ENCODE results near the gene AP2A1. TPM values are rescaled to one million over a fixed set of nuclear protein-coding genes. Genes with fewer than 3 reads are reported as not detected.
"Not testable (repeated sequence)": the region's sequence is repeated elsewhere in the genome, so short reads cannot be mapped to it uniquely, and the experiment has no call there.

AP2A1 gene
- polyA plus RNA-seq, 3 donors = 49.3 to 82.4 (median 75.9) TPM

DNA sequence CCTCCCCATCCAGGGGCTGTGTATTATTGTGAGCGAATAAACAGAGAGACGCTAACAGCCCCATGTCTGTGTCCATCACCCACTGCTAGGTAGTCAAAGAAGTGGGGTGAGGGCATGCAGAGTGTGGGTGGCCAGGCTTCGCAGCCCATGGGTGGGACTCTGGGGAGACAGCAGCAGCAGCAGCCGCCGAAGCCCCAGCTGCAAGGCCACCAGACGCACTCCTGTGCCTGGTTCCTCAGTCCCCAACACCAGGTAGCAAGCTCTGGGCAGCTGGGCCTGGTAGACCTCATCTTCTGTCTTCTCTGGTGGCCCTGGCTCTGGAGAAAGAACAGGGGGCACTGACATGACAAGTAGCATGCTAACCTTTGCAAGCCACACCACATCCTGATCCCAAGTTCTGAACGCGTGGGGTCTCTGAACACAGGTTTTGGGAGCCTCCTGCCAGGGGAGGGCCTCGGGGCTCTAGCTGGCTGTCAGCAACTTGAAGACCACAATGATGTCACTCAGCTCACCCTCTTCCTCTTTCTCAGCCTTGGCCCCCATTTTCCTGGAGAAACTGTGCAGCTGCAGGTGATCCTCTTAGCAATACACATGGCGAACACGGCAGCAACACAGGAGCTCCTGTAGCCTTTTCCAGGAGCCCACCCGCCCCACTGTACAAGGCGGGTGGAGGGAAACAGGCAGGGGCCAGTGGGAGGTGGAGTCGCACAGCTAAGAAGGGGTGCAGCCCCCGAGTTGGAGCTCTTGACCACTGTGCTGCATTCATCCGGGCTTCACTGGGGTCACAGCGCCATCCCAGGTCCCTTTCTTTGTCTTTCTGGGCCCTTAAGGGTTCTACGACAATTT lies 40.5 kb downstream of the AP2A1 start:
- 69 to 85% (median 70%) methylated on average over 18 of the region's 18 CpGs for WGBS, 3 donors
- H3K27ac ChIP-seq (ENCODE audit: low read depth, low read length) = no peak overlapping the region

DNA sequence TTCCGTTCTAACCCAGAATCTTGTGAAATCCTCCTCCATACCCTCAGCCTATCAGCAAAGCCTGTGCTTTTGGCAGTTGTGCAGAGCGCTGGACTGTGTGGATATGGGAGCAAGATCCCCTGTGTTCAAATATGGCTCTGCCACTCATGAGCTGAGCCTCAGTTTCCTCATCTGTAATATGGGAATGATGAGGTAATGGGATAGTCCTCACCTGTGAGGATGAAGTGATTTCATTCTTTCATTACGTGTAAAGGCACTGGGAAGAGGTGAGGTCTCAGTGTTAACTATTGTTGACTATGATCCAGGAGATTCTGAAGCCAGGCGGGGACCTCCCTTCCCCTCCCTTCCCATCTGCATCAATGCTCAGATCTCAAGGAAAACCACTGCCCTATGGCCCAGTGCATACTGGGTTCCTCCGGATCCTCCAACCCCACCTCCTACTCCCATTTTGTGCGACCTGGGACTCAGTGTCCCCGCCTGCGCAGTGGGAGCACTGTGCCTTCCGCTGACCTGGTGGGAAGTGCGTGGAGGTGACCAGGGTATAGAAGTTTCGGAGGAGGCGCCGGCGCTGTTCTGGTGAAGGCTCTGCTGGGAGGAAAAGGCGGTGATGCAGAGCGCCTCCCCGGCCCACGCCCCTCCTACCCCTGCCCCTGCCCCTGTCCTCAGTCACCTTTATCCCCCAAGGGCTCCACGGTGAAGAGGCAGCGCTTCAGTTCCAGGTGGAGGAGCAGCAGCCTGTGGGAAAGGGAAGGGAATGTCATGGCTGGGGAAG lies 41.3 kb downstream of the AP2A1 start:
- H3K27ac ChIP-seq (ENCODE audit: low read depth, low read length) = no peak overlapping the region
- WGBS, 3 donors = 78 to 82% (median 79%) methylated on average over 16 to 20 of the region's 20 CpGs

DNA sequence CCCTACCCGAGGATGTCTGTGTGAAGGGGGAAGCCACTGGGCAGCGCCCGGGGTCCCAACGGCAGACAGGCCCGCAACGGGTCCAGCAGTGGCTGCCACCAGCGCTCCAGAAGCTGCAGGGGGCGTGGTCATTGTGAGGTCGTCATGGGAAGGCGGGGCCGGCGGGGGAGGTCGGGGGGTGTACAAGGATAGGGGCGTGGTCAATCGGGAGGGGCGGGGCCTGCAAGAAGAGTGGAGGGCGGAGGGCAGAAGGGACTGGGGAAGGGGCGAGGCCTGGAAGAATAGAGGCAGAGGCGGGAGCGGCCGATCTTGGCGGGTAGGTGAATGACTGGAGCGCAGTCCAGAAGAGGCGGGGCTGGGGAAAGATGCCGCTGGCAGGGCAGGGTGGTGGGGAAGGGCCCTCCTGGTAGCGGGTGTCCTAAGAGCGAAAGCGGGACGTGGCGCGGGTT lies 41.9 kb downstream of the AP2A1 start:
- 2 to 4% (median 2%) methylated on average over 20 to 31 of the region's 31 CpGs for WGBS, 3 donors
- H3K27ac ChIP-seq (ENCODE audit: low read depth, low read length) = no peak overlapping the region

DNA sequence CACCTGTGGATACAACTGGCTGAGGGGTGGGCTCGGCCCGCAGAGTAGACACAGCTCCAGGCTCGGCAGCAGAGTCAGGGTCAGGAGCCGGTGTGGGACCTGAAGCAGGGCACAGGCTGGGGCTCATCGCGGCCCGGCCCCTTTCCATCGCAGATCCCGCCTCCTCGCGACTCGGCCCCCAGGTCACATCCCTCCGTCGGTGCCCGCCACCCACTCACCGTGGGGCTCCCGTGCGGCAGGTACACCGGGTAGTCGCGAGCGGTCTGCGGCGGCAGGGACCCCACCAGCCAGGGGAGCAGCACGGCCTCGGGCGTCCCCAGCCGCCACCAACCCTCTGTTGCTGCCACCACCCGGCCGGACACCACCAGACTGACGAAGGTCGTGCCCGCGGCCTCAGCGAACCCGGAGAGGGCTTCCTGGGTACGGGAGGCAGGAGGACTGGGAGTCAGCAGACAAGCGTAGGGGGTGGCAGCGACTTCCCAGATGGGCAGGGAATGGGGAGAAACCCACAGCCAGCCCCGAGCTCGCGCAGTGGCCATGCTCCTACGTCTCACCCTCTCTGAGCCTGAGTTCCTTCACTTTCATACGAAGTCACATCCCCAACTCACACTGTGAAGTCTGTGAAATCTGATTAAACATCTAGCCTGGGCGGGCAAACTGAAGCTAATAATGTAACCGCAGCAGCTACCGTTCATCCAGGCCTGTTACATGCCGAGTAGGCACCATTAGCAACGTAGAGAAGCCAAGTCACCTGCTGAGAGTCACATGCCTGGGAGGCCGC lies 42.5 kb downstream of the AP2A1 start:
- 5 to 9% (median 8%) methylated on average over 43 to 50 of the region's 50 CpGs for WGBS, 3 donors
- no peak overlapping the region for H3K27ac ChIP-seq (ENCODE audit: low read depth, low read length)

DNA sequence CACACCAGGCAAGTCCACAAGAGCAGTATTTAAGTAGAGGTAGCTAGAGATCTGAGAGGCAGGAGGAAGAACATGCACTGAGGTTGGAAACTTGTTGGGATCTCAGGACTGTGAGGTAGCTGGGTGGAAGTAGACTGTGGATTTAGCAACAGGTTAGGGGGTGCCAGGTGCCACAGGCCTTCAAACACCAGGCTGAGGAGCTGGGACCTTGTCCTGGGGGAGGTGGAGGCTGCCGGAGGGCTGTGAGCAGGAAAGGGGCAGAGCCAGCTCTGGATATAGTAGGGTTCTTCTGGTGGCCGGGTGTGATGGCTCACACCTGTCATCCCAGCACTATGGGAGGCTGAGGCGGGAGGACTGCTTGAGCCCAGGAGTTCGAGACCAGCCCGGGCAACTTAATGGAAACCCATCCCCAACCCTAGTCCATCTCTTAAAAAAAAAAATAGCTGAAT lies 43.2 kb downstream of the AP2A1 start:
- WGBS, 3 donors = 92 to 97% (median 94%) methylated on average over 5 of the region's 5 CpGs

DNA sequence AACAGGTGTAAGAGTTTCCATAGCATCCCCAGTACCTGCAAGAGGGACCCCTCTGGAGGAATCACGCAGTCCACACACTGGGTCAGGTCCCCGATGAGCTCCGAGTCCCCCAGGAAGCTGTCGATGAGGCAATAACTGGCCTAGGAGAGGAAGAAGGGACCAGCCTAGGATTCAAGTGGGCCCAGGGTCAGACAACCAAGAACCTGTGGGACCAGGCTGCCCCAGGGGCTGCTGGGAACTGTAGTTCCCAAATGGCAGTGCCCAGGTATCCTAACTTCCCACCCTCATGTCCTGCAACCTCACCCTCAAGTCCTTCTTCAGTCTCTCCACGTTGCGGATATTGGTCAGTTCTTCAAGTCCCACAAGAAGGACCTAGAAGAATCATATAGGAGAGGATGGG lies 44.5 kb downstream of the AP2A1 start:
- no peak overlapping the region for H3K27ac ChIP-seq (ENCODE audit: low read depth, low read length)
- 88 to 92% (median 90%) methylated on average over 6 of the region's 6 CpGs for WGBS, 3 donors

More for the DNA sequence above, 43.2 kb downstream of the AP2A1 start:
- H3K27ac ChIP-seq (ENCODE audit: low read depth, low read length) = no peak overlapping the region

DNA sequence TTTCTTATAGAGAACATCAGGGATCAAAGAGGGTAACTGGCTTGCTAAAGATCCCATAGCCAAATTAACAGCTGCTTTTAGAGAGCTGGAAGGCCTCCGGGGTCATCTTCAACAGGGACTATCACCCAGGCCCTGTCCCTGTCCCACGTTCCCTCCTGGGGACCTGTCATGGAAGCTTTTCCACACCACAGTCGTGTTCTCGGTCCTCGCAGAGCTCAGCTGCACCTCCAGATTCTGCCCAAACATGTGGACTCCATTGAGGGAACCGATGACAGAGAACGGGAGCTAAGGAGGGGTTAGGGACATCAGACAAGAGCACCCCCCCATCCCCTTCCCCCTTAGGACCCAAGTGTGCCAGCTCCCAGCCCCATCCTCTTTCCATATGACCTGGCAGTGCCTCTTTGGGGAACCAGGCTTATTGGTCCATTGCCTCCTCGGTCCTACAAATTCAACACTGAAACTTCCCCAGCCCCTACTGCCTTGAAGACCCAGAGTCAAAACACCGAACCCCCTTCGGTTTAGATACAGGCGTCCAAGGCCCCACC lies 45.7 kb downstream of the AP2A1 start:
- 43 to 46% (median 43%) methylated on average over 11 of the region's 11 CpGs for whole genome bisulfite sequencing, 3 donors

DNA sequence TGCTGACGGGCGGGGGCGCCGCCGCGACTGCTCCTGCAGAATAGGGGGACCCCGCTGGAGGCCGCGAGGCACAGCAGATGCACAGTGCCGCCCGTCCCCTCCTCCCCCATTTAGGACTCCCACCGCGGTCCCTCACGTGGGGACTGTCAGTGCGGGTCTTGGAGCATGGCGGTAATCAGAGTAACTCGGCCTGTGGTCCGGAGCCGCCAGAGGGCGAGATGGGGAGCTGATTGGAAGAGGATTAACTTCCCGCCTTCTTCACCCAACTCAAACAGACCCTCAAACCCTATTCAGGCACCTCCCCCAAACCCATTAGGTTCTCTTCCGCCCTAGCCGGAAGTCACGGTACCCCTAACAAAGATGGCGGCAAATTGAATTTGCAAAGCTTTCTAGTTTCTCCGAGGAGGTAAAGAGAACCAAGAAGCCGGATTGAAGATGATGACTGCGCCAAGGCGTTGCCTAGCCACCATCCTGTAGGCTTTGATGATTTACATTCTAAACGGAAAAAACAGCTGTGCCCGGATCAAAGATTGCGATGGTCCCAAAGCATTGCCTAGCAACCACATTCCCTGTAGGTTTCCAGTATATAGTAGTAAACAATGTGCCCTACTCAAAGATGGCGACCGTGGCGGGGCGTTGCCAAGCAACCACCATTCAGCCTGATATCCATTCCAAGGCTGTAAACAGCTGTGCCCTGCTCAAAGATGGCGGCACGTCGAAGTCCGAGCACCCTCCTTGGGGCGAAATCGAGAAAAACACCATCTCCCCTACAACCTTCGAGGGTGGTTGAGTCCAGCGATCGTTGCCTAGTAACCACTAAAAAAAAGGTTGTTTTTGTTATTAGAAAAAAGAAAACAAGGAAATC lies 46.4 kb downstream of the AP2A1 start, which contains the start of gene FUZ:
Gene FUZ, minus strand, starts transcription at position 296 of the 865 bp plus-strand sequence. Its CDS starts 186 bp downstream, at position 110.
- H3K27ac ChIP-seq (ENCODE audit: low read depth, low read length) = peak within 1 kb of the TSS; percentile 1
- WGBS, 3 donors = 0 to 1% (median 0%) methylated on average over 45 of the region's 45 CpGs

More for the DNA sequence above, 45.7 kb downstream of the AP2A1 start:
- peak overlapping the region; percentile 1 for H3K27ac ChIP-seq (ENCODE audit: low read depth, low read length)

DNA sequence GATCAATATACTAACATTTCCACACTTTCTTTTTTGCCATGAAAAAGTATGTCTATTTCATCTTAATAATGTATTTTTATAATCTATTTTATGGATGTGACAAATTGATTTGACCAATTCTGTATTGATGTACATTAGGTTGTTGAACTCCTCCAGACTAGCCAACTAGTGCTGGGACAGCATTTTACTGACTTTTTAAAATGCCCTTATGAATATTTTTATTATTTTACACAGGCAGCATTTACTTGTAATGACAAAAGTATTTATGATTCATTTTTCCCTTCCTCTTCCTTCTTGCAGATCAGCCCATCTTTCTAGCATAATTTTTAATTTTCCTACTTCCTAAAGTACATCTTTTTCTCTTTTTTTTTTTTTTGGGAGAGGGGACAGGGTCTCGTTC lies 47.2 kb downstream of the AP2A1 start:
- no peak overlapping the region for H3K27ac ChIP-seq (ENCODE audit: low read depth, low read length)
- 65 to 82% (median 72%) methylated on average over 1 of the region's 1 CpG for WGBS, 3 donors

DNA sequence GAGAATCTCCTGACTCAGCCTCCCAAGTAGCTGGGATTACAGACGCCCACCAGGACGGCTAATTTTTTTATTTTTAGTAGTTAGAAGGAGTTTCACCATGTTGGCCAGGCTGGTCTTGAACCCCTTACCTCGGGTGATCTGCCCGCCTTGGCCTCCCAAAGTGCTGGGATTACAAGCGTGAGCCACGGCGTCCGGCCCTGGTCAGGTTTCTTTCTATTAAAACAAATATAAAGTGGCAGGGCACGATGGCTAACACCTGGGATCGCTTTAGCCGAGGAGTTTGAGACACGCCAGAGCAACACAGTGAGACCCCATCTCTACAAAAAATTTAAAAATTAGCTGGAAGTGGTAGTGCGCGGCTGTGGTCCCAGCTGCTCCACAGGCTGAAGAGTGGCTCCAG lies 49.8 kb downstream of the AP2A1 start:
- whole genome bisulfite sequencing, 3 donors = 71 to 83% (median 80%) methylated on average over 14 of the region's 14 CpGs

DNA sequence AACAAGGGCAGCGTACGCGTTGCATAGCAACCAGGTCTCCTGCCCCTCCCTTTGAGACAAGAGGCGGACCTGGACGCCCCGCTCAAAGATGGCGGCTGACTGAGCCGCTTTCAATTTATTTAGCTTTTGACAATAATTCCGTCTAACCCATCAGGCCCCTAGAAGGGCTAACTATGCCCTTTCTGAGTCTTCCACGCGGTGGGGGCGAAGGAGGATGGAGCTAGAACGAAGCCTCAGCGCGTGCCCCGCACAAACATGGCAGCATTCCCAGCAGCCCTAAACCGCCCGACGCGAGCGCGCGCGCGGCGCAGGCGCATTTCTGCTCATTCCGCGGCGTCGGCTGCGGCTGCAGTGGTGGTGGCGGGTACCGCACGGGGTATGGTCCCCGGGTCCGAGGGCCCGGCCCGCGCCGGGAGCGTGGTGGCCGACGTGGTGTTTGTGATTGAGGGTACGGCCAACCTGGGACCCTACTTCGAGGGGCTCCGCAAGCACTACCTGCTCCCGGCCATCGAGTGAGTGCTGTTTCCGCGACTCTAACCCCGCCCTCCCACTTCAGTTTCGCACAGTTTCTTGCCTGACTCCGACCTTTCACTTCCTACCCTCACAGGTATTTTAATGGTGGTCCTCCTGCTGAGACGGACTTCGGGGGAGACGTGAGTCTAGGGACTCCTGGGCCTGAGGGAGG lies 51.3 kb downstream of the AP2A1 start, which contains the start of gene MED25:
Gene MED25, plus strand, starts transcription at position 326 of the 685 bp plus-strand sequence. Its CDS starts 53 bp downstream, at position 379.
- H3K27ac ChIP-seq (ENCODE audit: low read depth, low read length) = peak within 1 kb of the TSS; percentile 79
- 0 to 1% (median 1%) methylated on average over 56 to 57 of the region's 57 CpGs for WGBS, 3 donors

More for the DNA sequence above, 49.8 kb downstream of the AP2A1 start:
- peak overlapping the region; percentile 29 for H3K27ac ChIP-seq (ENCODE audit: low read depth, low read length)

DNA sequence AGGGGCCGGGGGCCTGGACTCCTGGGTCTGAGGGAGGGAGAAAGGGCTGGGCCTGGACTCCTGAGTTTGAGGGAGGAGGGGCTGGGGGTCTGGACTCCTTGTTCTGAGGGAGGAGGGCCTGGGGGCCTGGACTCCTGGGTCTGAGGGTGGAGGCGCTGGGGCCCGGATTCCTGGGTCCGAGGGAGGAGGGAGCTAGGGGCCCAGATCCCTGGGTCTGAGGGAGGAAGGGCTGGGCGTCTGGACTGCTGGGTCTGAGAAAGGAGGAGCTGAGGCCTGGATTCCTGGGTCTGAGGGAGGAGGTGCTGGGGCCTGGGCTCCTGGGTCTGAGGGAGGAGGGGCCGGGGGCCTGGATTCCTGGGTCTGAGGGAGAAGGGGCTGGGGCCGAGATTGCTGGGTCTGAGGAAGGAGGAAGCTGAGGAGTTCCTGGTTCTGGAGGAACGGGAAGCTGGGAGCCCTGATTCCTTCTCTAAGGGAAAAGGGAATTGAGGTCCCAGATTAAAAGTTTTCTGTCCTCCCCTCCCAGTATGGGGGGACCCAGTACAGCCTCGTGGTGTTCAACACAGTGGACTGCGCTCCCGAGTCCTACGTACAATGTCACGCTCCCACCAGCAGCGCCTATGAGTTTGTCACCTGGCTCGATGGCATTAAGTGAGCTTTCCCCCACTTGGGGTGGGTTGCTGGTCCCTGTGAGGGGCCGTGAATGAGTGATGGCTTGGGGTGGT lies 52.0 kb downstream of the AP2A1 start:
- WGBS, 3 donors = 15 to 31% (median 23%) methylated on average over 16 of the region's 16 CpGs
- peak overlapping the region; percentile 79 for H3K27ac ChIP-seq (ENCODE audit: low read depth, low read length)

DNA sequence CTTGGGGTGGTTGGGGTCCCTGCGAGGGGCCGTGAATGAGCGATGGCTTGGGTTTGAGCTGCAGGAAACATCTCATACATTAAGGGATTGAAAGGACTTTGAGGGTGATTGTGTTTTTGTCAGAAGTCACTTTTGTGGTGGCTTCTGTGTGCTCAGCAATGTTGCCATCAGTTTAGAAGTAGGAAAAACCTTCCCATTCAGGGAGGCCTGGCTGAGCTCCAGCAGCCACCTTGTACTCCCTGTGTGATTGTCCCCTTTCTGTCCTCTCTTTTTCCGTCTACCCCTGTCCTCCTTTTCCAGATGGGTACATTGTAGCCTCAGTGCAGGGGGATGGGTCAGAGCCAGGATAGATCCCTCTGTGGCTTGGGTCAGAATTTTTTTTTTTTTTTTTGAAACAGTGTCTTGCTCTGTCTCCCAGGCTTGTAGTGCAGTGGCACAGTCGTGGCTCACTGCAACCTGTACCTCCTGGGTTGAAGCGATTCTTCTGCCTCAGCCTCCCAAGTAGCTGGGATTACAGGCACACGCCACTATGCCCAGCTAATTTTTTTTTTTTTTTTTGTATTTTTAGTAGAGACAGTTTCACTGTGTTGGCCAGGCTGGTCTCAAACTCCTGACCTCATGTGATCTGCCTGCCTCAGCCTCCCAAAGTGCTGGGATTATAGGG lies 52.8 kb downstream of the AP2A1 start:
- whole genome bisulfite sequencing, 3 donors = 51 to 87% (median 86%) methylated on average over 6 to 7 of the region's 7 CpGs
- H3K27ac ChIP-seq (ENCODE audit: low read depth, low read length) = not testable (repeated sequence)

DNA sequence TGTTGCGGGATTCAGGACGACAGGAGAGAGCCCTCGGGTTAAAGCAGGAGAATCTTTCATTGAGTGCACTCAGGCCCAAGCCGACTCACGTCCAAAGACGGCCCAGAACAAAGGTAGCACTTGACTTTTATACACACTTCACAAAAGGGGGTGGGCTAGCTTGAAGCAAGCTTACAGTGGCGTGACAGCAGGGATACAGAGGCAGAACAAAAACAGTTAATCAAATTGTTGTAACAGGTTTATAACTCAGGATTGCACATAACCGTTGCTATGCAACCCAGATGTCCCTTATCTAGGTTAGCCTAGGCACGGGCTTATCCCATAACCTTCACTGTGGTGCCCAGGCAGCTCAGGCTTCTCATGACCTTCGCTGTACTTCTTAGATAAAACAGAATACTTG lies 53.3 kb downstream of the AP2A1 start:
- WGBS, 3 donors = 42 to 82% (median 77%) methylated on average over 10 of the region's 10 CpGs

DNA sequence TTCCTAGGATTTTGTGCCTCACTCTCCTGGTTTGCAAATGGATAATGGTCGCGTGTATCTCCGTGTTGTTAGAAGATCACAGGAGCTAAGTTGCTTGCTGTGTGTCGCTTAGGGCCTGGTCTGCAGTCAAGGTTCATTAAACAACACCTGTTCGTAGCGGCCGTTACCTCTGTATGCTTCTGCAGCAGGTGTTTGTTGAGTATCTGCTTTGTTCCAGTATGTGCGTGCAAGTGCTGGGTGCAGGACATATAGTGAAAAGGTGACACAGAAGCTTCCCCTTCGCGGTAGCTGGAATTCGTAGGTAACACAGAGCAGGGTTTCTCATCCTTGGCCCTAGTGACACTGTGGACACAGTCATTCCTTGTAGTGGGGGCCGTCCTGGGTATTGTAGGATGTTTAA lies 56.7 kb downstream of the AP2A1 start:
- WGBS, 3 donors = 82 to 95% (median 89%) methylated on average over 12 of the region's 12 CpGs

More for the DNA sequence above, 53.3 kb downstream of the AP2A1 start:
- no peak overlapping the region for H3K27ac ChIP-seq (ENCODE audit: low read depth, low read length)

More for the DNA sequence above, 56.7 kb downstream of the AP2A1 start:
- H3K27ac ChIP-seq (ENCODE audit: low read depth, low read length) = no peak overlapping the region

Measured in adipose tissue (tissue), 3 donors.